ENCODE results near the gene PTPN13. TPM values are rescaled to one million over a fixed set of nuclear protein-coding genes. Genes with fewer than 3 reads are reported as not detected.

Gene PTPN13
- total RNA-seq, 1 donor from 2014 or later = 66.3 TPM

DNA sequence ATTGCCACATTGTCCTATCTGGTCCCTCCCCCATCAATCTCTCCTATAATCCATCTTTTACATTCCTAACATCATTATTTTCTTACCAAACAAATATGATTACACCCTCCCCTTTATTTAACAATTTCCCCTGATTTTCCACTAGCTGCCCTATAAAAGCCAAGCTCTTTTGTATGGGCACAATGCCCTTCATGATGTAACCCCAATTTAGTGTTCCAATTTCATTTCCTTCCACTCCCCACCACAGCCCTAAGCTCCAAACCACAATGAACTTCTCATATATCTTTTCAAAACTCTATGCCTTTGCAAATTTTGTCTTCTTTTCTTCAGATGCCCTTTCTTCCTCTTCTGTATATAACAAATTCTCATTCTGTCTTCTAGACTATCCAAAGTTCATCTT lies 39.5 kb upstream of the PTPN13 start:
- H3K27ac ChIP-seq = no peak overlapping the region
- no peaks in the 10 kb centered on the region for H3K36me3 ChIP-seq
- intact Hi-C loops (cut with DNase I) = no loop called here
- no peaks in the 10 kb centered on the region for H3K9me3 ChIP-seq
- H3K4me3 ChIP-seq = no peak overlapping the region
- no peaks in the 10 kb centered on the region for H3K27me3 ChIP-seq
- no peak for TF ChIP-seq CTCF (IDR thresholded peaks at IDR 0.05)
- TF ChIP-seq POLR2A (IDR thresholded peaks at IDR 0.05) = no peak
- TF ChIP-seq POLR2AphosphoS5 (IDR thresholded peaks at IDR 0.05; ENCODE audit: insufficient read depth in 1 of 2, low read depth in 1 of 2) = no peak
- peaks cover 30% of the 10 kb centered on the region for H3K4me1 ChIP-seq
- no peak for DNase-seq (ENCODE audit: extremely low spot score in 2 of 2)

DNA sequence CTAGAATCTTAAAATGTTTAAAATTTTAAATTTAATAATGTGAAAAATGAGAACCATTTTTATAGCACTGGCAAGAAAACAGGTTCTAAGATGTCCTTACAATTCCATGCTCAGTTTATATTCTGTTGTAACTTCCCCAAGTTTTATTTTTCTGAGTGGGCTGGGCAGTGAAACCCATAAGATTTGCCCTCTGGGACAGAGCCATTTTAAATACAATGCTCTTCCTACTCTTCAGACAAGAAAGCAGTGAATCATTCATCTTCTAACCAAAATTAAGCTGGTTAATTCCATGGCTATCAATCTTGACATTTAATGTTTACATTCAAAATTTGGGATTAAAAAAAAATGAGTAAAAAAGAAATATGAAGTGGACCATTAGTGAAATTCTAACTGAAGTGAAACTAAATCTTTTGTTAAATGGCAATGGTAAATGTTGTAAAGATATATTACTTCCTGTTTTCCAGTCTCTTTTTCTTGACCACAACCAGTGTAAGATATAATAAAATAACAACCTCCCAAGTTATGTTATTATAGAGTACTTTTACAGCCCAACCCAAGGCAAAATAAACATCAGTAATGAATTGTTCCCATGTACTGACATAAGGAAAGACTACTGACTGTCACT lies 37.2 kb upstream of the PTPN13 start:
- H3K27ac ChIP-seq = peak overlapping the region; percentile 22
- H3K4me1 ChIP-seq = peaks cover 30% of the 10 kb centered on the region
- no peak for DNase-seq (ENCODE audit: extremely low spot score in 2 of 2)
- TF ChIP-seq POLR2A (IDR thresholded peaks at IDR 0.05) = no peak
- TF ChIP-seq POLR2AphosphoS5 (IDR thresholded peaks at IDR 0.05; ENCODE audit: insufficient read depth in 1 of 2, low read depth in 1 of 2) = no peak
- TF ChIP-seq CTCF (IDR thresholded peaks at IDR 0.05) = no peak
- intact Hi-C loops (cut with DNase I) = no loop called here
- no peaks in the 10 kb centered on the region for H3K9me3 ChIP-seq
- no peaks in the 10 kb centered on the region for H3K36me3 ChIP-seq
- H3K4me3 ChIP-seq = no peak overlapping the region
- H3K27me3 ChIP-seq = no peaks in the 10 kb centered on the region

- Histone ChIP-seq H3K36me3 (no peaks in the 10 kb centered on the region), H3K4me1 (peaks cover 30% of the 10 kb centered on the region), H3K9me3 (no peaks in the 10 kb centered on the region), H3K4me3 (no peak overlapping the region), H3K27me3 (no peaks in the 10 kb centered on the region), H3K27ac (peak overlapping the region; percentile 22)
- intact Hi-C loops (cut with DNase I) = no loop called here
- no peak for DNase-seq (ENCODE audit: extremely low spot score in 2 of 2)
- no peak for TF ChIP-seq CTCF (IDR thresholded peaks at IDR 0.05)
- TF ChIP-seq POLR2A (IDR thresholded peaks at IDR 0.05) = no peak
- TF ChIP-seq POLR2AphosphoS5 (IDR thresholded peaks at IDR 0.05; ENCODE audit: insufficient read depth in 1 of 2, low read depth in 1 of 2) = no peak
Observed at GRCh38 chr4:86557526-86557925, 36.6 kb upstream of the PTPN13 start.

DNA sequence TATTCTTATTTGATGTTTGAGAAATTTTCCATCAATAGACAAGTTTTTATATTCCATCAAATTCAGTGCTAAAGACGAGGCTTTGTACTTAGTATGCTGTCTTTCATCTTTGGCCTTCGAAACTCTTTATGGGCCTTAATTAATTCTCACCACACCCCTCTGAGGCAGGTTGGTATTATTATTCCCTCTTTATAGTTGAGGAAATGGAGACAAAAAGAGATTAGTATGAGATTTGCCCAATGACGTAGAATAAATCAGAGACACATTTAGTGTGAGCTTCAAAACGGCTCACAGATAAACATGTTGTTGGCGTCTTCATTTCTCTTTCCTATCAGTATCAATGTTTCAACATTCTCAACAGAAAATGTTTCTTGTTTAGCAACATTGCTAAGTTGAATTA lies 35.9 kb upstream of the PTPN13 start:
- Histone ChIP-seq H3K4me1 (peaks cover 23% of the 10 kb centered on the region), H3K27ac (no peak overlapping the region), H3K27me3 (no peaks in the 10 kb centered on the region), H3K36me3 (no peaks in the 10 kb centered on the region), H3K9me3 (no peaks in the 10 kb centered on the region), H3K4me3 (no peak overlapping the region)
- intact Hi-C loops (cut with DNase I) = no loop called here
- no peak for DNase-seq (ENCODE audit: extremely low spot score in 2 of 2)
- TF ChIP-seq CTCF (IDR thresholded peaks at IDR 0.05) = no peak
- TF ChIP-seq POLR2AphosphoS5 (IDR thresholded peaks at IDR 0.05; ENCODE audit: insufficient read depth in 1 of 2, low read depth in 1 of 2) = no peak
- TF ChIP-seq POLR2A (IDR thresholded peaks at IDR 0.05) = no peak

GRCh38 chr4:86558797-86559196 lies 35.3 kb upstream of the PTPN13 start:
- H3K27me3 ChIP-seq = no peaks in the 10 kb centered on the region
- no peak overlapping the region for H3K4me3 ChIP-seq
- intact Hi-C loops (cut with DNase I) = no loop called here
- DNase-seq (ENCODE audit: extremely low spot score in 2 of 2) = no peak
- H3K9me3 ChIP-seq = no peaks in the 10 kb centered on the region
- H3K36me3 ChIP-seq = no peaks in the 10 kb centered on the region
- TF ChIP-seq POLR2AphosphoS5 (IDR thresholded peaks at IDR 0.05; ENCODE audit: insufficient read depth in 1 of 2, low read depth in 1 of 2) = peak in 1 of 2 donors; percentile 73
- TF ChIP-seq CTCF (IDR thresholded peaks at IDR 0.05) = no peak
- TF ChIP-seq POLR2A (IDR thresholded peaks at IDR 0.05) = no peak
- H3K27ac ChIP-seq = no peak overlapping the region
- peaks cover 22% of the 10 kb centered on the region for H3K4me1 ChIP-seq
